Right lobe of liver (tissue), 4 donors: ENCODE data around the gene KREMEN2.

Experiments
- POLR2A ChIP-seq: fragments of 450-650 bp; IDR thresholded peaks from one replicate; pipeline ENCODE4 v1.6.1; 2017; ENCODE audit warnings: antibody characterized with exemption, mild to moderate bottlenecking
- TF ChIP-seq, protein P1 (sequence below), 4 donors: fragments of 200-600 bp in 3 of 4; fragments of 450-650 bp in 1 of 4; IDR thresholded peaks; one replicate each; pipeline versions ENCODE4 v1.5.1 to v1.8.0; 2016 to 2022; ENCODE audit warnings: antibody characterized with exemption in 4 of 4, mild to moderate bottlenecking in 2 of 4
- donor health status: DM: no; HTN: no; CAD: no.
- donor health status: DM: no; HTN: no; CAD: no.
- donor health status: DM: no; HTN: yes; CAD: no.

GRCh38 chr16:2933136-2933535 lies 30.9 kb upstream of the KREMEN2 start:
- no peak for TF ChIP-seq POLR2A
- TF ChIP-seq, protein P1, sequence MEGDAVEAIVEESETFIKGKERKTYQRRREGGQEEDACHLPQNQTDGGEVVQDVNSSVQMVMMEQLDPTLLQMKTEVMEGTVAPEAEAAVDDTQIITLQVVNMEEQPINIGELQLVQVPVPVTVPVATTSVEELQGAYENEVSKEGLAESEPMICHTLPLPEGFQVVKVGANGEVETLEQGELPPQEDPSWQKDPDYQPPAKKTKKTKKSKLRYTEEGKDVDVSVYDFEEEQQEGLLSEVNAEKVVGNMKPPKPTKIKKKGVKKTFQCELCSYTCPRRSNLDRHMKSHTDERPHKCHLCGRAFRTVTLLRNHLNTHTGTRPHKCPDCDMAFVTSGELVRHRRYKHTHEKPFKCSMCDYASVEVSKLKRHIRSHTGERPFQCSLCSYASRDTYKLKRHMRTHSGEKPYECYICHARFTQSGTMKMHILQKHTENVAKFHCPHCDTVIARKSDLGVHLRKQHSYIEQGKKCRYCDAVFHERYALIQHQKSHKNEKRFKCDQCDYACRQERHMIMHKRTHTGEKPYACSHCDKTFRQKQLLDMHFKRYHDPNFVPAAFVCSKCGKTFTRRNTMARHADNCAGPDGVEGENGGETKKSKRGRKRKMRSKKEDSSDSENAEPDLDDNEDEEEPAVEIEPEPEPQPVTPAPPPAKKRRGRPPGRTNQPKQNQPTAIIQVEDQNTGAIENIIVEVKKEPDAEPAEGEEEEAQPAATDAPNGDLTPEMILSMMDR (IDR thresholded peaks at IDR 0.05), result no peak
